Kidney epithelial cell (primary cell): ENCODE data around the gene OARD1. TPM values are rescaled to one million over a fixed set of nuclear protein-coding genes. Genes with fewer than 3 reads are reported as not detected.

ENCODE experiments used
- DNase-seq: peaks from one replicate; pipeline ENCODE4 v3.0.0-alpha.2; 2010; ENCODE audit warnings: low read depth
- H3K27me3 ChIP-seq: 2 replicates; pipeline ENCODE4 v1.6.0; 2011; ENCODE audit warnings: low read length; ENCODE audit not compliant: control insufficient read depth, insufficient read depth
- H3K36me3 ChIP-seq: 2 replicates; pipeline ENCODE4 v1.5.1; 2011; ENCODE audit warnings: low read length; ENCODE audit not compliant: control insufficient read depth, insufficient read depth
- H3K4me3 ChIP-seq: 2 replicates; pipeline ENCODE4 v1.5.1; 2011; ENCODE audit warnings: low read depth, mild to moderate bottlenecking, control low read depth, low read length
- total RNA-seq: library from RNA; depleted of rRNA; stranded (reverse); fragments of >200 nt; gene quantifications from 2 replicates; pipeline ENCODE4 v1.2.3, GENCODE V29; 2015
- TF ChIP-seq, protein P1 (sequence below): IDR thresholded peaks from 2 replicates; pipeline ENCODE4 v1.5.1; 2011; ENCODE audit warnings: mild to moderate bottlenecking, moderate library complexity, low read length, control low read depth, inconsistent platforms; ENCODE audit not compliant: insufficient read depth, poor library complexity, severe bottlenecking

The OARD1 gene
- total RNA-seq, 1 donor from 2014 or later, result 16.1 TPM

- no peak for DNase-seq
- Histone ChIP-seq H3K36me3 (no peaks in the 10 kb centered on the region), H3K27me3 (no peaks in the 10 kb centered on the region), H3K4me3 (no peak overlapping the region)
- TF ChIP-seq, protein P1, sequence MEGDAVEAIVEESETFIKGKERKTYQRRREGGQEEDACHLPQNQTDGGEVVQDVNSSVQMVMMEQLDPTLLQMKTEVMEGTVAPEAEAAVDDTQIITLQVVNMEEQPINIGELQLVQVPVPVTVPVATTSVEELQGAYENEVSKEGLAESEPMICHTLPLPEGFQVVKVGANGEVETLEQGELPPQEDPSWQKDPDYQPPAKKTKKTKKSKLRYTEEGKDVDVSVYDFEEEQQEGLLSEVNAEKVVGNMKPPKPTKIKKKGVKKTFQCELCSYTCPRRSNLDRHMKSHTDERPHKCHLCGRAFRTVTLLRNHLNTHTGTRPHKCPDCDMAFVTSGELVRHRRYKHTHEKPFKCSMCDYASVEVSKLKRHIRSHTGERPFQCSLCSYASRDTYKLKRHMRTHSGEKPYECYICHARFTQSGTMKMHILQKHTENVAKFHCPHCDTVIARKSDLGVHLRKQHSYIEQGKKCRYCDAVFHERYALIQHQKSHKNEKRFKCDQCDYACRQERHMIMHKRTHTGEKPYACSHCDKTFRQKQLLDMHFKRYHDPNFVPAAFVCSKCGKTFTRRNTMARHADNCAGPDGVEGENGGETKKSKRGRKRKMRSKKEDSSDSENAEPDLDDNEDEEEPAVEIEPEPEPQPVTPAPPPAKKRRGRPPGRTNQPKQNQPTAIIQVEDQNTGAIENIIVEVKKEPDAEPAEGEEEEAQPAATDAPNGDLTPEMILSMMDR, result no peak
Measured at GRCh38 chr6:41065550-41066026, 6.6 kb downstream of the OARD1 start.

- TF ChIP-seq, protein P1, result no peak
- no peak for DNase-seq
- Histone ChIP-seq H3K4me3 (no peak overlapping the region), H3K36me3 (no peaks in the 10 kb centered on the region), H3K27me3 (no peaks in the 10 kb centered on the region)
Measured at GRCh38 chr6:41064841-41065240, 7.3 kb downstream of the OARD1 start.

- Histone ChIP-seq H3K27me3 (no peaks in the 10 kb centered on the region), H3K36me3 (no peaks in the 10 kb centered on the region), H3K4me3 (no peak overlapping the region)
- no peak for DNase-seq
- TF ChIP-seq, protein P1, result no peak
Measured at GRCh38 chr6:41063884-41064285, 8.3 kb downstream of the OARD1 start.

DNA sequence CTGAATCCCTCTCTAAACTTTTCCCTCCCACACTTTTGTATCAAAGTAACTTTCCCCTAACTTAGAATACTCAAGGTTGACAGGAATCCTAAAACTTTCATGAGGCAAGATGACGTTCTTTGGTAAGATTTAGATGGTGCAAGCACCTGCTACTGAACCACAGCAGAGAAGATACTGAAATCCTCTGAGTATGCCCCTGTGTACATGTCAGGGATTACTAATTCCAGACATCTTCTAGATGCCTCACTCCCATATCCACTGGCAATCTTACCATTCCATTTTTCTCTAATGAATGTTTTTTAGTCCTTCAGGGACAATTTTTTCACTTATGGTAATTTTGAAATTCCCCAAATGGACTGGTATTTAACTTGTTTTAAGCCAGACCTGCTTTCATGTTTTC is 10.1 kb downstream of the OARD1 start:
- Histone ChIP-seq H3K4me3 (no peak overlapping the region), H3K27me3 (no peaks in the 10 kb centered on the region), H3K36me3 (no peaks in the 10 kb centered on the region)
- TF ChIP-seq, protein P1, result no peak
- DNase-seq, result no peak

DNA sequence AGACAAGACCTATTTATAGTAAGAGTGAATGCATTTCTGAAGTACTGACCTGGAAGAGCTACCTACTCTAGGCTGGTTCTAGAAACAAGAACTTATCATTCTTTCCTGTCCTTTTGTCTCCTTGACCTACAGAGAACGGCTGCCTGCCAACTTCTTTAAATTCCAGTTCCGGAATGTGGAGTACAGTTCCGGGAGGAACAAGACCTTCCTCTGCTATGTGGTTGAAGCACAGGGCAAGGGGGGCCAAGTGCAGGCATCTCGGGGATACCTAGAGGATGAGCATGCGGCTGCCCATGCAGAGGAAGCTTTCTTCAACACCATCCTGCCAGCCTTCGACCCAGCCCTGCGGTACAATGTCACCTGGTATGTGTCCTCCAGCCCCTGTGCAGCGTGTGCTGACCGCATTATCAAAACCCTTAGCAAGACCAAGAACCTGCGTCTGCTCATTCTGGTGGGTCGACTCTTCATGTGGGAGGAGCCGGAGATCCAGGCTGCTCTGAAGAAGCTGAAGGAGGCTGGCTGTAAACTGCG is 10.9 kb downstream of the OARD1 start:
- H3K4me3 ChIP-seq, result no peak overlapping the region
- no peaks in the 10 kb centered on the region for H3K27me3 ChIP-seq
- TF ChIP-seq, protein P1, result no peak
- H3K36me3 ChIP-seq, result no peaks in the 10 kb centered on the region
- no peak for DNase-seq

DNA sequence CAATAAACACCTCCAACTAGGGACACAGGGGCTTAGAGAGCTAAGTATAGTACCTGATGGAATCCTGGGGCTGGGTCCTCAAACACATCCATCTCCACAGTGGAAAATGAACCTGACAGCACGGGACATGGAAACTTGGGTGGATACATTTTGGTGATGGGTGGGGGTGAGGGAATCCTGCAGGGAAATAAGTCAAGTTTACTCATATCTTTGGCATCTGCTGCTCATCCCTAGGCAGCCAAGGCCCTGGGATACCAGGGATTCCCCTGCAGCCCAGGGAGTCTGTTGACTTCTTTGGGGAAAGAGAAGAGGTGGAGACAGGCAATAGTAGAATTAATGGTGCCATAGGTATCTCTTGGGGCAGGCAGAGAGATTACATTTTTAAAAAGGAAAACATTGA is 12.6 kb downstream of the OARD1 start:
- Histone ChIP-seq H3K27me3 (no peaks in the 10 kb centered on the region), H3K4me3 (no peak overlapping the region), H3K36me3 (no peaks in the 10 kb centered on the region)
- TF ChIP-seq, protein P1, result no peak
- no peak for DNase-seq
